Measurements from ENCODE around the gene RUNDC1. TPM values are rescaled to one million over a fixed set of nuclear protein-coding genes. Genes with fewer than 3 reads are reported as not detected.

The RUNDC1 gene
- total RNA-seq, 8 experiments from 2014 or later: 11.8 to 14.8 (median 13.5) TPM

DNA sequence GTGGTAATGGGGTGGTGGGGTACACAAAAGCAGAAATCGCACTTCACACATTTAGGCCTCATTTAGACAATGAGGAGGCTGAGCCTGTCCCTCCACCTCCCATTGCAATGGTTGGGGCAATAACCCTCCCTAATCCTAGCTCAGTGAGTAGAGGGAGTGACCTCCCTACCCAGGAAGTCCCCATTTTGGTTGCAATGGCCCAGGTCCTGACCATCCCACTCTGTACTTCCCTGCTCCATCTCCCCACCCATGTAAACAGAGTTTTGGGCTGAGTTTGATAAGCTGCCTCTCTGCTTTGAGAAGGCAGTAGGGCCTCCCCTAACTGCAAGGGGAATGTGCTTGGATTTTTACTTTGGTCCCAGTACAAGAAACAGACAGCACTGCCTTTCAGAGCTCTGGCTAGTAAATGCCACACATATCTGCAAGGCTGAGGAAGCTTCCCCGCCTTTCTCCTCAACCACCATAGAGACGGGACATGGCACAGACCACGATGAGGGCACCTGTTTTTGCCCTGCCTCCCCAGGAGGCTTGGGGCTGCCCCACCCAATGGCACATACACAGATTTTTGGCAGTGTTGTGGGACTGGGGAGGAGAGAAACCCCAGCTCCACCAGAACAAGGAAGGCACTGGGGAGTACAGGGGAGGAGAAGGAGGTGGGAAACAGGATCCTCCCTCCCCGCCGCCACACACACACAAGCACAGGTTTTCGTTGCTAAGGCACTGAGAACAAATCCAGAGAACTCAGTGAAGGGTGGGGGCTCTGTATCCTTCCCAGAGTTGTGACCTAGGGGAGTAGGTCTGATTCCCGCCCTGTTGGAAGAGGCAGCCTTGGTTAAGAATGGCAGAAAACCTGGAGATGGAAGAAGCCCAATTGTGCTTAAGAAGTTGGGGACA is 34.5 kb downstream of the RUNDC1 start:
- WGBS, 10 experiments: 60 to 100% (median 100%) methylated on average over 1 to 7 of the region's 8 CpGs; no CpG with 5 or more reads in 5 of the 10 experiments
- peaks cover 24 to 46% of the 10 kb centered on the region in 2 donors for H3K4me1 ChIP-seq (replicated peaks in 1 of 2)
- H3K27ac ChIP-seq: no peak overlapping the region
- in situ Hi-C loops (cut with MboI; ENCODE audit: low pct_unique_long_range_greater_than_20kb in 2 of 9, low sequenced_read_pairs in 9 of 9, unreplicated experiment in 9 of 9): loop anchor here in 1 of 9 experiments (25.0 kb wide), 1 partner anchor 322 kb away; no protein-coding TSS in a partner anchor
- H3K4me3 ChIP-seq: no peak overlapping the region
- ATAC-seq (replicated peaks in 6 of 8): peak in 3 of 8 experiments; percentile 3 to 5 (median 4)

DNA sequence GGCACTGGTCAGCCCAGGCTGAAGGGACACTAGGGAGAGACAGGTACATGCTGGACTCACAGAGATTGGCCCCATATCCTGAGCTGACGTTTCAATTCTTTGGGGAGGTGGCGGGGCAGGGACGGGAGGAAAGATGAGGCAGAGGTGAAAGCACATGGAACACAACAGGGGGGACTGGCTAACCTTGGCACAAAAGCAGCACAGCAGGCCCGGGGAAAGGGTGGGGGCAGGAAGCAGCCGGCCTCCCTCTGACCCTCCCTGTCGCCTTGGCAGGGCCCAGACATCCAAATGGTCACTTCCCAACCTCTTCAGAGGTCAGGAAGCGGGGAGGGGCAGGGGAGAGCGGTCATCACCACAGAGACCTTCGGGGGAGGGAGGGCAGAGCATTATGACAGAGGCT is 35.2 kb downstream of the RUNDC1 start:
- Histone ChIP-seq H3K4me3 (no peak overlapping the region), H3K4me1 (replicated peaks in 1 of 2) (peaks cover 30 to 53% of the 10 kb centered on the region in 2 donors), H3K27ac (no peak overlapping the region)
- 0% methylated on average over 1 of the region's 9 CpGs; no CpG with 5 or more reads in 9 of the 10 experiments for WGBS, 10 experiments
- in situ Hi-C loops (cut with MboI; ENCODE audit: low pct_unique_long_range_greater_than_20kb in 2 of 9, low sequenced_read_pairs in 9 of 9, unreplicated experiment in 9 of 9): loop anchor here in 1 of 9 experiments (25.0 kb wide), 1 partner anchor 322 kb away; no protein-coding TSS in a partner anchor
- ATAC-seq (replicated peaks in 6 of 8): peak in 2 of 8 experiments; percentile 2 to 13

DNA sequence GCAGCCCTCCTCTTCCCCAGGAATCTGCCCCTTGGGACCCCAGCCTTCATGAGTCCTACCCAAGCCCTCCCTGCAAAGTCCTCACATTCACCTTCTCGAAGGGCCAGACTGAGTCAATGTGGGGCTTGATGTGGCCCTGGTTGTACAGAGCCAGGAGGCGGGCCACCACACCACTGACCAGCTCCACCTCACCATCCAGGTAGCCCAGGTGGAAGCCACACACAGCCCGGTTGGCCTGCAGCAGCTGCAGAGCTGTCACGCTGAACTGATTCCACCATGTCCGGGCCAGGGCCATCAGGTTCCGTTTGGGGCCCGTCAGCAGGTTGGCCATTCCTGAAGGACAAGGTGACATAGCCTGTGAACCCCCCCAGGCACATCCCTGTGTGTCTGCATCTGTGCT is 35.9 kb downstream of the RUNDC1 start:
- in situ Hi-C loops (cut with MboI; ENCODE audit: low pct_unique_long_range_greater_than_20kb in 2 of 9, low sequenced_read_pairs in 9 of 9, unreplicated experiment in 9 of 9): loop anchor here in 1 of 9 experiments (25.0 kb wide), 1 partner anchor 321 kb away; no protein-coding TSS in a partner anchor
- H3K4me1 ChIP-seq (replicated peaks in 1 of 2): peaks cover 30 to 53% of the 10 kb centered on the region in 2 donors
- H3K27ac ChIP-seq: no peak overlapping the region
- no peak overlapping the region for H3K4me3 ChIP-seq
- 100% methylated on average over 1 to 3 of the region's 7 CpGs; no CpG with 5 or more reads in 7 of the 10 experiments for WGBS, 10 experiments
- no peak for ATAC-seq (replicated peaks in 6 of 8)

DNA sequence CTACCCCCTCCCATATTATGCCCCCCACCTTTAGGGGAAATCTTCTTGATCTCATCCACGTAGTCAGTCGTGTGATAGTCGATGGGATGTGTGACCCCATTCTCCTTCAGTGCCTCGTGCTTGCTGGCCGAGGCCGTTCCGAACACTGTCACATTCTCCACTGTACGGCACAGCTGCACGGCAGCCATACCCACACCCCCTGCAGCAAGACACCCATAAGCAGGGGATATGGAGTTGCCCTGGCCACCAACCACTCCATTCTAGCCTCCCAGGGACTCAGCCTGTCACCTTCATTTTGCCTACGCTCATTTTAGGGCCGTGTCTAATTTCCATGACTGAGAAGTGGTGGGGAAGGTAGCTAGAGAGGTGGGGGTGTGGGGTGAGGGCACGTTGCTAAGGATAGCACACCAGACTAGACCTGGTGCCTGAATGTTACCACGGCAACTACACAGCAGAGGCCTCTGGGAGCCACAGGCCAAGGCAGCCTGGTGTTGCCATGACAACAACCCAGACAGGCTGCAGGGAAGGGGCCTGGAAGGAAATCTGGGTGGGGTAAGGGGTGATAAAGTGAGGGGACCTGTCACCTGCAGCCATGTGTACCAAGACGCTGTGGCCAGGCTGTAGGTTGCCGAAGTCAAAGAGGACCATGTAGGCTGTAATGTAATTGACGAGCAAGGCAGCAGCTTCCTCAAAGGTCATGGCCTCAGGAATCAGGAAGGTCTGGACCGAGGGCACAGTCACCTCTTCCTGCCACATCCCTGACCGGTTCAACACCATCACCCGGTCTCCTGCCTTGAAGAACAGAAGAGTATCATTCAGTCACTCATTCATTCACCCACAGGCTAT is 37.9 kb downstream of the RUNDC1 start:
- 14 to 80% (median 67%) methylated on average over 1 to 4 of the region's 19 CpGs; no CpG with 5 or more reads in 7 of the 10 experiments for WGBS, 10 experiments
- Histone ChIP-seq H3K27ac (peak overlapping the region; percentile 14 to 57), H3K4me3 (peak overlapping the region in 3 of 5 donors; percentile 2 to 68 (median 58)), H3K4me1 (replicated peaks in 1 of 2) (peaks cover 30 to 53% of the 10 kb centered on the region in 2 donors)
- in situ Hi-C loops (cut with MboI; ENCODE audit: low pct_unique_long_range_greater_than_20kb in 2 of 9, low sequenced_read_pairs in 9 of 9, unreplicated experiment in 9 of 9): loop anchor here in 1 of 9 experiments (25.0 kb wide), 1 partner anchor 319 kb away; no protein-coding TSS in a partner anchor
- peak in 5 of 8 experiments; percentile 66 to 70 (median 68) for ATAC-seq (replicated peaks in 6 of 8)

DNA sequence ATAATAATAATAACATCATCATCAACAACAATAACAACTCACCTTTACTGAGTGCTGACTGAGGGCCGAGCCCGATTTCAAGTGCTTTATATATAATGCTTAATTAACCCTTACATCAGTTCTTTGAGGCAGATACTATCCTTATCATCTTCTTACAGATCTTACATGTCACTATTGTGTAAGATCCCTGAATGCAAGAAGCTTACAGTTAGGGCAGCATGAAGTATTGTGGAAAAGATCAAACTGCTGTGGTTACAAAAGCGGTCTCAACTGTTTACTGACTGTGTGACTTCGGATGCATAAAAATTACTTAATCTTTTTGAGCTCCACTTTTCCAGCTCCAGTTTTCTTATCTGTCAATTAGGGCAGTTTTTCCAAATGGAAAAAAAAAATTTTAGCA is 38.6 kb downstream of the RUNDC1 start:
- WGBS, 10 experiments: 47 to 100% (median 65%) methylated on average over 1 to 4 of the region's 4 CpGs
- H3K27ac ChIP-seq: peak overlapping the region in 1 of 2 donors; percentile 87
- ATAC-seq (replicated peaks in 6 of 8): no peak
- peak overlapping the region in 2 of 5 donors; percentile 58 to 68 for H3K4me3 ChIP-seq
- H3K4me1 ChIP-seq (replicated peaks in 1 of 2): peaks cover 30 to 52% of the 10 kb centered on the region in 2 donors
- in situ Hi-C loops (cut with MboI; ENCODE audit: low pct_unique_long_range_greater_than_20kb in 2 of 9, low sequenced_read_pairs in 9 of 9, unreplicated experiment in 9 of 9): loop anchor here in 1 of 9 experiments (25.0 kb wide), 1 partner anchor 318 kb away; no protein-coding TSS in a partner anchor

DNA sequence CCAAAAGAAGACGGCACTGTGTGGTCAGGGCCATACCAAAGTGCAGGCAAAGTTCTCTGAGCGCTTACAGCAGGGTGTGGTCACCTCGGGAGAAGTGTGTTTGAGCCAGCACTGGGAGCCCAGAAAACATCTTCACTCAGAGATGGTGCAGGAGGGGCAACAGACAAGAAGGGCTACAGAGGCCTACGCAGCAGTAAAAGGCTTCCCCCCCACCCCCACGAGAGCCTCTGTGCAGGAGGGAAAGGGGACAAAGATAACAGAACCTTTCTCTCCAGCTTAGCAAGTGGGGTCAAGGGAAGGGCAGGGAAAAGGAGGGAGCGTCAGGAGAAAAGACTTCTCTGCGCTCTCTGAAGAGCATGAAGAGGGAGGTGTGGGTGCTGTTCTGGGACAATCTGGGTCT is 39.1 kb downstream of the RUNDC1 start:
- in situ Hi-C loops (cut with MboI; ENCODE audit: low pct_unique_long_range_greater_than_20kb in 2 of 9, low sequenced_read_pairs in 9 of 9, unreplicated experiment in 9 of 9): loop anchor here in 1 of 9 experiments (25.0 kb wide), 1 partner anchor 318 kb away; no protein-coding TSS in a partner anchor
- ATAC-seq (replicated peaks in 6 of 8): peak in 2 of 8 experiments; percentile 2
- 0 to 60% (median 37%) methylated on average over 1 to 4 of the region's 7 CpGs; no CpG with 5 or more reads in 1 of the 10 experiments for WGBS, 10 experiments
- peaks cover 30 to 48% of the 10 kb centered on the region in 2 donors for H3K4me1 ChIP-seq (replicated peaks in 1 of 2)
- H3K27ac ChIP-seq: peak overlapping the region in 1 of 2 donors; percentile 87
- peak overlapping the region; percentile 57 to 99 (median 68) for H3K4me3 ChIP-seq

DNA sequence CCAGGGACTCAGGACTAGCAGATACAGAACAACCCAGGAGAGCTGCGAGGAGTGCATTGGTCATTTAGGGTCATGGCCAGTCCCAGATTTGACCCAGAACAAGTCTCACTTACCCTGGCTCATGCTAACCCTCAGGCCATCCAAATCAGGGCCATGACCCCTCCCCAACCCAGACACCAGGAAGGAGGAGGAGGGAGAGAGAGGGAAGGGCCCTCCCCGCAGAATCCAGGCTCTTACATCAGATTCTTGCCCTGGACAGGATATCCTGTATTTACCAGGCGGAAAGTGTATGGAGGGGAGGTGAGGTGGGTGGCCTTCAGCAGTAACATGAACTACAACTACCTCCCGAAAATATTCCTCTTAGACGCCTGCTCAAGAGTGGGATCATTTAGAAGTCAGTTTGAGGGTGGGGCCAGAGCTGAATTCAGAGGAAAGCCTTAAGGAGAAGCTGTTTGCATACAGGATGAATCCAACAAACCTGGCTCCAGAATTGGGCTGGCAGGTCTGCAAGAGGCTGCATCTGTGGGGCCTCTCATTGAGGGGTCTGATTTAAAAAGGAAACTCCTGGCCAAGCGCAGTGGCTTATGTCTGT is 39.8 kb downstream of the RUNDC1 start:
- WGBS, 10 experiments: 7 to 81% (median 33%) methylated on average over 1 to 5 of the region's 6 CpGs; no CpG with 5 or more reads in 4 of the 10 experiments
- in situ Hi-C loops (cut with MboI; ENCODE audit: low pct_unique_long_range_greater_than_20kb in 2 of 9, low sequenced_read_pairs in 9 of 9, unreplicated experiment in 9 of 9): loop anchor here in 1 of 9 experiments (25.0 kb wide), 1 partner anchor 317 kb away; no protein-coding TSS in a partner anchor
- Histone ChIP-seq H3K27ac (peak overlapping the region in 1 of 2 donors; percentile 87), H3K4me1 (replicated peaks in 1 of 2) (peaks cover 30 to 43% of the 10 kb centered on the region in 2 donors), H3K4me3 (peak overlapping the region; percentile 57 to 99 (median 68))
- ATAC-seq (replicated peaks in 6 of 8): peak in 2 of 8 experiments; percentile 1

DNA sequence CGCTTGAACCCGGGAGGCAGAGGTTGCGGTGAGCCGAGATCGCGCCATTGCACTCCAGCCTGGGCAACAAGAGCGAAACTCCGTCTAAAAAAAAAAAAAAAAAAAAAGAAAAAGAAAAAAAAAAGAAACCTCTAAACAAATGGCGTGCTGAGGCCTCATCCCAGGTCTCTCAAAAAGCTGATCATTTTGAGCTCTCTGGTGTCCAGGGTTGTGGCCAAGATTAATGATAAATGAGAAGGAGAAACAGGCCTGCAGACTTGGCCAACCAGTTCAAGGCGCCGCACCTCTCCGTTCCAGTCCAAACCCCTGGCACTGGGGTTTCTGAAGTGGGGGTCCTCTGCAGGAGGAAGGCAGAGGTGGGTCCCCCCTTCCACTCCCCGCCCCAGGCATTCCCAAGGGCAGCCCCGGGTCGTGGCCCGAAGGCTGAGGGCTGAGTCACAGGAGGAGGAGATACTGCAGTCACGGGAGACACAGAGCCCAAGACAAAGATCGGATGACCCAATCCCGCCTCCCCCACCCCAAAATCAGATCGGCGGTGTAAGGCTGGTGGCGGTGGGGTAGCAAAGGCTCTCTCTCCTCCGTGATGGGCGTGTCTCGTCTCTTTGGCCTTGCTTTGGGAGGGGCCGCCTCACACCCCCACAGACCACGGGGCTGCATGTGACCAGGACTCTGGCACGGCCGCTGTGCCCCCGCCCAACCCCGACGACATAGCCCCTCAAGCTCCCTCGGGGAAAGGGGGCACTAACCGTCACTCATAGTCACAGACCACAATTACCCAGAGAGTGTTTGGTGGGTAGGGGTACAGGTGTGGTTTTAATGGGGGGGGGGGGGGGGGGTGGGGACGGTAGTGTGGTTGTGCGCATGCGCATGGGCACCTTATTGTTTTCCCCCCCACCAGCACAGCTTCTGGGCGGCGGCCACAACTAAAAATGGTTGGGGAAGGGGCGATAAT is 40.7 kb downstream of the RUNDC1 start:
- Histone ChIP-seq H3K4me3 (peak overlapping the region; percentile 57 to 99 (median 68)), H3K27ac (peak overlapping the region; percentile 87), H3K4me1 (replicated peaks in 1 of 2) (peaks cover 34 to 37% of the 10 kb centered on the region in 2 donors)
- WGBS, 10 experiments: 13 to 75% (median 20%) methylated on average over 2 to 11 of the region's 40 CpGs; no CpG with 5 or more reads in 5 of the 10 experiments
- peak; percentile 7 to 46 (median 29) for ATAC-seq (replicated peaks in 6 of 8)
- in situ Hi-C loops (cut with MboI; ENCODE audit: low pct_unique_long_range_greater_than_20kb in 2 of 9, low sequenced_read_pairs in 9 of 9, unreplicated experiment in 9 of 9): loop anchor here in 1 of 9 experiments (25.0 kb wide), 1 partner anchor 316 kb away; no protein-coding TSS in a partner anchor

DNA sequence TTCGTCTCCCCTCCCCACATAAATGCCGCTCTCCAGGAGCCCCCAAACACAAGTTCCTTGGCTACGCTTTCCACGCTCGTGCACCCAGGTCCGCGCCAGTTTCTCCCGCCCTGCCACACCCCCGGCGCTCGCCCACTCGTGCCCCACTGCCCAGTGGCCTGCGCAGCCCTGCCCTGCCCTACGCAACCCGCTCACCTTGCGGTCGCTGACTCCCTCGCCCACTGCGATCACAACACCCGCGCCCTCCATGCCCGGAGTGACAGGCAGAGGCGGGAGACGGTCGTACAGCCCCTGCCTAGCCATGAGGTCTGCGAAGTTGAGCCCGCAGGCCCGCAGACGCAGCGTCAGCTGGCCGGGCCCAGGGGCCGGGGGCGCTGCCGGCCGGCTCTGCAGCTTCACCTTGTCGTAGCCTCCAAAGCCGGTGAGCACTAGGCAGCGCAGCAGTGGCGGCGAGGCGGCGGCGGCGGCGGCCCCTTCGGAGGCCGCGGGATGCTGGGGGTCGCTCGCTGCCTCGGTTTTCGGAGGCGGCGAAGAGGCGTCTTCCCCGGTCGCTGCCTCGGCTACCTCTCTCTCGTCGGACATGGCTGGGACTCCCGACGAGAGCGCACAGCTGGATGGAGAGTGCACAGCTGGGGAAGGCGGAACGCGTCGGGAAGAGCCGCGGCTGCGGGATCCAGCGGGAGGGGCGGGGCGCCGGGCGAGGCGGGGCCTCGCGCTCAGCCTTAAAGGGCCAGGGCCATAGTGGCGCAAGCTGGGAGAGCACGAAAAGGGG is 41.6 kb downstream of the RUNDC1 start, which contains the start of gene VAT1:
Gene VAT1, minus strand, starts transcription at position 645 of the 772 bp plus-strand sequence. Its CDS starts 63 bp downstream, at position 582.
- in situ Hi-C loops (cut with MboI; ENCODE audit: low pct_unique_long_range_greater_than_20kb in 2 of 9, low sequenced_read_pairs in 9 of 9, unreplicated experiment in 9 of 9): loop anchor here in 1 of 9 experiments (25.0 kb wide), 1 partner anchor 315 kb away; no protein-coding TSS in a partner anchor
- WGBS, 10 experiments: 0% methylated on average over 1 to 8 of the region's 80 CpGs; no CpG with 5 or more reads in 7 of the 10 experiments
- peak; percentile 38 to 58 (median 42) for ATAC-seq (replicated peaks in 6 of 8)
- Histone ChIP-seq H3K4me1 (replicated peaks in 1 of 2) (peaks cover 42 to 43% of the 10 kb centered on the region in 2 donors), H3K27ac (peak within 1 kb of the TSS; percentile 87), H3K4me3 (peak within 1 kb of the TSS; percentile 57 to 99 (median 68))

All from motor neuron (in vitro differentiated cells).